H1 (cell line): ENCODE results near the gene FCRLB. TPM values are rescaled to one million over a fixed set of nuclear protein-coding genes. Genes with fewer than 3 reads are reported as not detected.

ENCODE experiments used
- CTCF ChIA-PET: fragments of 300-600 bp; sonication (Branson Sonifier 250); formaldehyde crosslinking; loops from one replicate; lab custom pipeline; 2021; ENCODE audit not compliant: partially characterized antibody; lab: Charles Lee
- POLR2A ChIA-PET: fragments of 300-600 bp; sonication (Branson Sonifier 250); formaldehyde crosslinking; loops from one replicate; lab custom pipeline; 2021; ENCODE audit warnings: inconsistent platforms; ENCODE audit not compliant: partially characterized antibody; lab: Charles Lee
- DNase-seq, 2 experiments: peaks; one replicate each; pipeline versions ENCODE4 v3.0.0 to v3.0.0-alpha.2; 2010 to 2022; ENCODE audit warnings: low spot score in 2 of 2, low read depth in 1 of 2, mixed read lengths in 1 of 2
- FAIRE-seq: peaks from 2 replicates; lab custom pipeline; 2011; peaks lifted over from hg19 to GRCh38; lab: Jason Lieb, UNC
- H2AFZ ChIP-seq: 2 replicates; pipeline ENCODE4 v1.8.1; 2012; ENCODE audit warnings: low read length, inconsistent platforms
- H2AK5ac ChIP-seq: 2 replicates; pipeline ENCODE4 v1.6.1; 2013; ENCODE audit warnings: low read depth, low read length
- H2BK120ac ChIP-seq: replicated peaks from 2 replicates; pipeline ENCODE3; 2013; ENCODE audit warnings: low read depth, low read length, inconsistent platforms
- H2BK12ac ChIP-seq: 2 replicates; pipeline ENCODE4 v1.6.1; 2013; ENCODE audit warnings: low read depth, low read length
- H2BK15ac ChIP-seq: 2 replicates; pipeline ENCODE4 v1.6.1; 2013; ENCODE audit warnings: low read length
- H2BK20ac ChIP-seq: 2 replicates; pipeline ENCODE4 v1.6.1; 2013; ENCODE audit warnings: low read length
- H2BK5ac ChIP-seq: 2 replicates; pipeline ENCODE4 v1.6.1; 2013; ENCODE audit warnings: low read depth, low read length
- H3K14ac ChIP-seq: 2 replicates; pipeline ENCODE4 v1.6.1; 2013; ENCODE audit warnings: inconsistent platforms; ENCODE audit not compliant: insufficient read length
- H3K18ac ChIP-seq: 2 replicates; pipeline ENCODE4 v1.6.1; 2013; ENCODE audit warnings: low read length; ENCODE audit errors: extremely low read depth
- H3K23ac ChIP-seq: 2 replicates; pipeline ENCODE4 v1.6.1; 2013; ENCODE audit warnings: inconsistent platforms; ENCODE audit not compliant: insufficient read length
- H3K23me2 ChIP-seq: 2 replicates; pipeline ENCODE4 v1.6.1; 2013; ENCODE audit warnings: low read depth, low read length
- H3K27ac ChIP-seq: 2 replicates; pipeline ENCODE4 v1.6.1; 2011; ENCODE audit warnings: low read depth, low read length, inconsistent platforms
- H3K27me3 ChIP-seq, 4 experiments: replicated peaks in 1 of 4; 1 replicate in 1 of 4; 2 replicates in 3 of 4; pipeline versions ENCODE4 v1.6.1 to v1.8.1; 2011 to 2013; ENCODE audit warnings: low read length in 3 of 4, mild to moderate bottlenecking in 3 of 4, inconsistent platforms in 2 of 4, mixed read lengths in 2 of 4, moderate library complexity in 1 of 4; ENCODE audit not compliant: control insufficient read depth in 3 of 4, insufficient read depth in 3 of 4; ENCODE audit errors: extremely low read depth in 1 of 4
- H3K36me3 ChIP-seq, 4 experiments: 2 replicates each; pipeline versions ENCODE4 v1.6.1 to v1.8.1; 2011 to 2013; ENCODE audit warnings: mild to moderate bottlenecking in 4 of 4, low read length in 3 of 4, moderate library complexity in 2 of 4, control low read depth in 1 of 4, inconsistent platforms in 1 of 4; ENCODE audit not compliant: insufficient read depth in 4 of 4, control insufficient read depth in 2 of 4
- H3K4ac ChIP-seq: replicated peaks from 2 replicates; pipeline ENCODE3; 2013; ENCODE audit warnings: low read length, low read depth, mixed read lengths, inconsistent platforms; ENCODE audit not compliant: insufficient read length
- H3K4me1 ChIP-seq, 4 experiments: replicated peaks in 1 of 4; 1 replicate in 1 of 4; 2 replicates in 3 of 4; pipeline versions ENCODE4 v1.6.1 to v1.8.1; 2011 to 2013; ENCODE audit warnings: low read length in 3 of 4, inconsistent platforms in 2 of 4, mixed read lengths in 1 of 4; ENCODE audit not compliant: insufficient read depth in 4 of 4, control insufficient read depth in 3 of 4
- H3K4me2 ChIP-seq, 2 experiments: 2 replicates each; pipeline versions ENCODE4 v1.6.1 to v1.8.1; 2011 to 2013; ENCODE audit warnings: low read depth in 2 of 2, low read length in 2 of 2, control low read depth in 1 of 2, inconsistent platforms in 1 of 2, mild to moderate bottlenecking in 1 of 2; ENCODE audit not compliant: insufficient read depth in 1 of 2
- H3K4me3 ChIP-seq, 4 experiments: fragments of 200-600, 300-600 bp in 1 of 4; sonication (generic), shearing (Covaris generic), sonication (Bioruptor Twin) in 1 of 4; 2 replicates each; pipeline versions ENCODE4 v1.5.1 to v1.8.1; 2011 to 2016; ENCODE audit warnings: low read length in 4 of 4, low read depth in 3 of 4, control low read depth in 2 of 4, inconsistent platforms in 2 of 4, mild to moderate bottlenecking in 2 of 4, mixed read lengths in 1 of 4, moderate library complexity in 1 of 4; ENCODE audit not compliant: insufficient read depth in 2 of 4; ENCODE audit errors: extremely low read depth in 1 of 4
- H3K56ac ChIP-seq: replicated peaks from 2 replicates; pipeline ENCODE3; 2013; ENCODE audit warnings: low read depth, mild to moderate bottlenecking, mixed read lengths, low read length, inconsistent platforms; ENCODE audit not compliant: insufficient read length
- H3K79me1 ChIP-seq: 2 replicates; pipeline ENCODE4 v1.6.1; 2013; ENCODE audit warnings: low read depth, low read length, control low read depth
- H3K79me2 ChIP-seq, 2 experiments: 2 replicates each; pipeline versions ENCODE4 v1.6.1 to v1.8.1; 2012 to 2013; ENCODE audit warnings: low read length in 2 of 2, mild to moderate bottlenecking in 2 of 2, inconsistent platforms in 1 of 2; ENCODE audit not compliant: insufficient read depth in 2 of 2, control insufficient read depth in 1 of 2
- H3K9ac ChIP-seq, 4 experiments: replicated peaks in 1 of 4; 1 replicate in 1 of 4; 2 replicates in 3 of 4; pipeline versions ENCODE4 v1.6.1 to v1.8.1; 2011 to 2013; ENCODE audit warnings: low read depth in 3 of 4, low read length in 3 of 4, control low read depth in 2 of 4, mild to moderate bottlenecking in 2 of 4, moderate library complexity in 2 of 4, inconsistent platforms in 1 of 4; ENCODE audit errors: extremely low read depth in 1 of 4
- H3K9me3 ChIP-seq, 2 experiments: 2 replicates each; pipeline versions ENCODE4 v1.6.1 to v1.8.1; 2012 to 2013; ENCODE audit warnings: mild to moderate bottlenecking in 2 of 2, moderate library complexity in 2 of 2, control low read depth in 1 of 2, inconsistent platforms in 1 of 2, low read depth in 1 of 2, low read length in 1 of 2, mixed read lengths in 1 of 2; ENCODE audit not compliant: insufficient read depth in 2 of 2
- H4K20me1 ChIP-seq, 2 experiments: replicated peaks in 1 of 2; 2 replicates each; pipeline versions ENCODE3 to v1.8.1; 2011 to 2013; ENCODE audit warnings: inconsistent platforms in 2 of 2, low read length in 2 of 2, mild to moderate bottlenecking in 1 of 2; ENCODE audit not compliant: insufficient read depth in 2 of 2, control insufficient read depth in 1 of 2
- H4K5ac ChIP-seq: 2 replicates; pipeline ENCODE4 v1.6.1; 2013; ENCODE audit warnings: low read length, low read depth, mixed read lengths, inconsistent platforms; ENCODE audit not compliant: insufficient read length
- H4K8ac ChIP-seq: 2 replicates; pipeline ENCODE4 v1.8.0; 2013; ENCODE audit warnings: mild to moderate bottlenecking, moderate library complexity, low read length, inconsistent platforms; ENCODE audit not compliant: insufficient read depth; ENCODE audit errors: extremely low read depth
- H4K91ac ChIP-seq: replicated peaks from 2 replicates; pipeline ENCODE3; 2013; ENCODE audit warnings: low read length, mixed read lengths, inconsistent platforms; ENCODE audit not compliant: insufficient read length
- ASH2L ChIP-seq: fragments of 200-600, 300-600 bp; sonication (generic); IDR thresholded peaks from one replicate; pipeline ENCODE4 v1.7.1; 2017; ENCODE audit warnings: low read length
- BACH1 ChIP-seq: IDR thresholded peaks from 2 replicates; pipeline ENCODE4 v1.6.1; 2012; ENCODE audit warnings: low read length, improper control_type of control experiment
- BRCA1 ChIP-seq: IDR thresholded peaks from 2 replicates; pipeline ENCODE4 v1.6.1; 2012; ENCODE audit warnings: low read depth, low read length, improper control_type of control experiment
- CTBP2 ChIP-seq: IDR thresholded peaks from 2 replicates; pipeline ENCODE4 v1.7.0; 2011; ENCODE audit warnings: borderline replicate concordance, mild to moderate bottlenecking, moderate library complexity, mixed read lengths, low read length; ENCODE audit not compliant: insufficient read depth, insufficient read length
- E2F6 ChIP-seq: IDR thresholded peaks from 2 replicates; pipeline ENCODE4 v1.6.1; 2012; ENCODE audit warnings: inconsistent platforms
- EGR1 ChIP-seq: IDR thresholded peaks from 2 replicates; pipeline ENCODE4 v1.6.1; 2011; ENCODE audit warnings: low read depth, low read length, borderline replicate concordance
- FOSL1 ChIP-seq: IDR thresholded peaks from 2 replicates; pipeline ENCODE4 v1.6.1; 2011; ENCODE audit warnings: mild to moderate bottlenecking, low read depth, low read length, moderate library complexity; ENCODE audit not compliant: insufficient read depth
- NRF1 ChIP-seq: IDR thresholded peaks from 2 replicates; pipeline ENCODE4 v1.6.1; 2011; ENCODE audit warnings: mild to moderate bottlenecking, low read depth, low read length, improper control_type of control experiment
- POLR2A ChIP-seq, 2 experiments: IDR thresholded peaks; 1 replicate in 1 of 2; 2 replicates in 1 of 2; pipeline ENCODE4 v1.6.1; 2011; ENCODE audit warnings: low read depth in 2 of 2, low read length in 2 of 2, mild to moderate bottlenecking in 2 of 2; ENCODE audit errors: control extremely low read depth in 1 of 2
- RAD21 ChIP-seq, 2 experiments: IDR thresholded peaks in 1 of 2; conservative IDR thresholded peaks in 1 of 2; 2 replicates each; pipeline ENCODE4 v1.6.1; 2011; ENCODE audit warnings: low read depth in 2 of 2, low read length in 2 of 2, improper control_type of control experiment in 1 of 2, inconsistent platforms in 1 of 2, mild to moderate bottlenecking in 1 of 2, moderate library complexity in 1 of 2
- SP2 ChIP-seq: IDR thresholded peaks from 2 replicates; pipeline ENCODE4 v1.6.1; 2012; ENCODE audit warnings: mild to moderate bottlenecking, low read length, inconsistent platforms
- SP4 ChIP-seq: IDR thresholded peaks from 2 replicates; pipeline ENCODE4 v1.6.1; 2012; ENCODE audit warnings: low read length, inconsistent platforms
- SUZ12 ChIP-seq: fragments of 200-600 bp; sonication (generic); IDR thresholded peaks from 2 replicates; pipeline ENCODE4 v1.6.1; 2012; ENCODE audit warnings: mild to moderate bottlenecking, inconsistent platforms, low read length, moderate library complexity, mixed read lengths
- WGBS, 2 experiments: shearing (Covaris generic) in 1 of 2; methylation state at CpG; one replicate each; pipeline versions ENCODE4 v1.1.6 to v1.1.7; 2013 to 2015; ENCODE audit warnings: low lambda C conversion rate in 2 of 2, mixed read lengths in 2 of 2, inconsistent platforms in 1 of 2, low coverage in 1 of 2, missing lambda C conversion rate in 1 of 2; ENCODE audit not compliant: insufficient replicate concordance in 2 of 2, insufficient coverage in 1 of 2, insufficient read length in 1 of 2; ENCODE audit errors: extremely low coverage in 1 of 2, missing lambda C conversion rate in 1 of 2; 5-methylcytosine and 5-hydroxymethylcytosine counted together
- polyA plus RNA-seq, 7 experiments: library from polyadenylated mRNA; depleted of rRNA in 3 of 7; stranded (reverse) in 5 of 7; unstranded in 2 of 7; fragments of >200 nt in 5 of 7; fragments of 200-250 nt in 2 of 7; gene quantifications; 1 replicate in 5 of 7; 2 replicates in 1 of 7; 4 replicates in 1 of 7; pipeline versions ENCODE4 v1.2.1 to v1.2.3, GENCODE V29; 2011 to 2013; ENCODE audit warnings: missing spikeins in 2 of 7, mixed read lengths in 2 of 7
- total RNA-seq: library from RNA; stranded (reverse); fragmentation: NEBNext Ultra II Directional; extraction: Animal tissue kit (Norgen Biotek cat#: 25700); gene quantifications from 2 replicates; pipeline ENCODE4 v1.2.1, GENCODE V29; 2021

Gene FCRLB
- total and polyA plus RNA-seq, 2 of the 8 experiments (the other 6 are each of a cell fraction or from before 2014, with no cell fraction given): 0.14 to 0.24 TPM

- no peaks in the 10 kb centered on the region for H3K36me3 ChIP-seq
- no peak overlapping the region for H2AK5ac ChIP-seq
- WGBS, 2 experiments: 77% methylated on average over 8 of the region's 8 CpGs; no CpG with 5 or more reads in 1 of the 2 experiments
- no peaks in the 10 kb centered on the region for H3K9me3 ChIP-seq
- no peak overlapping the region for H2BK5ac ChIP-seq
- no peak overlapping the region for H4K8ac ChIP-seq
- no peaks in the 10 kb centered on the region for H3K79me2 ChIP-seq
- H3K23ac ChIP-seq: no peak overlapping the region
- no peak overlapping the region for H3K9ac ChIP-seq
- H3K27ac ChIP-seq: no peak overlapping the region
- H2AFZ ChIP-seq: no peak overlapping the region
- no peak for FAIRE-seq
- ChIA-PET CTCF (interaction anchor here (1.2 kb wide), 1 partner anchor 17 kb away, joined by 5 read pairs; no protein-coding TSS in a partner anchor), POLR2A (no interaction called here)
- H3K27me3 ChIP-seq: peaks cover 12 to 24% (median 21%) of the 10 kb centered on the region in 4 experiments
- H3K56ac ChIP-seq: no peak overlapping the region
- H2BK120ac ChIP-seq: no peak overlapping the region
- no peak overlapping the region for H3K4me3 ChIP-seq
- H2BK15ac ChIP-seq: no peak overlapping the region
- no peak overlapping the region for H3K4ac ChIP-seq
- H3K4me2 ChIP-seq: no peak overlapping the region
- peaks cover 12% of the 10 kb centered on the region for H3K23me2 ChIP-seq
- peaks cover 0 to 3% (median 3%) of the 10 kb centered on the region in 4 experiments; a peak in 5 of 7 replicates for H3K4me1 ChIP-seq
- H2BK20ac ChIP-seq: no peak overlapping the region
- H3K18ac ChIP-seq: no peak overlapping the region
- no peaks in the 10 kb centered on the region for H4K20me1 ChIP-seq
- H3K14ac ChIP-seq: no peak overlapping the region
- no peak for DNase-seq
- no peak overlapping the region for H4K91ac ChIP-seq
- no peak overlapping the region for H2BK12ac ChIP-seq
- no peaks in the 10 kb centered on the region for H3K79me1 ChIP-seq
- H4K5ac ChIP-seq: no peak overlapping the region
- TF ChIP-seq FOSL1: no peak
- TF ChIP-seq ASH2L: no peak
- no peak for TF ChIP-seq BACH1
- no peak for TF ChIP-seq BRCA1
- no peak for TF ChIP-seq NRF1
- TF ChIP-seq POLR2A (IDR thresholded peaks at IDR 0.05; ENCODE audit: control extremely low read depth in 1 of 2, low read depth in 2 of 2, low read length in 2 of 2): no peak
- TF ChIP-seq E2F6: no peak
- no peak for TF ChIP-seq SP4
- no peak for TF ChIP-seq SP2
- TF ChIP-seq CTBP2: no peak
- no peak for TF ChIP-seq RAD21 (IDR thresholded peaks at IDR 0.05 in 1 of 2, conservative IDR thresholded peaks at IDR 0.05 in 1 of 2; ENCODE audit: low read depth in 2 of 2, low read length in 2 of 2)
- no peak for TF ChIP-seq SUZ12
- TF ChIP-seq EGR1: no peak
Measured at GRCh38 chr1:161721738-161722343, 497 bp downstream of the FCRLB start.
